Activated T-helper 2 cell treated with anti-CD3 and anti-CD28 coated beads, Interferon-gamma antibody, Interleukin-2, Interleukin-4, amounts not matched to agents 10 μg/mL and 5 μg/mL and 100 μg/mL, durations not matched to agents 14 hours and 24 hours and 36 hours (primary cell): ENCODE measurements around the gene ARHGDIG. TPM values are rescaled to one million over a fixed set of nuclear protein-coding genes. Genes with fewer than 3 reads are reported as not detected.

ENCODE experiments used
- DNase-seq: peaks from one replicate; pipeline ENCODE4 v3.0.0; 2021; ENCODE audit warnings: low spot score
- H3K27ac Mint-ChIP-seq: one replicate; pipeline ENCODE4 v1.8.0; 2021; ENCODE audit warnings: mixed read lengths
- H3K27me3 Mint-ChIP-seq: one replicate; pipeline ENCODE4 v1.8.0; 2021; ENCODE audit warnings: low read depth, mixed read lengths
- H3K36me3 Mint-ChIP-seq: one replicate; pipeline ENCODE4 v1.8.0; 2021; ENCODE audit warnings: low read depth, mixed read lengths
- H3K4me1 Mint-ChIP-seq: one replicate; pipeline ENCODE4 v1.8.0; 2021; ENCODE audit warnings: low read depth, mixed read lengths
- H3K4me3 Mint-ChIP-seq: one replicate; pipeline ENCODE4 v1.8.0; 2021; ENCODE audit warnings: low read depth, mild to moderate bottlenecking, moderate library complexity, mixed read lengths
- H3K9me3 Mint-ChIP-seq: one replicate; pipeline ENCODE4 v1.8.0; 2021; ENCODE audit warnings: mixed read lengths
- intact Hi-C: fragments of 100-400 bp; cut with micrococcal nuclease; formaldehyde crosslinking; loops from one replicate; pipeline ENCODE4 v1.15.1; 2023
- total RNA-seq: library from RNA; stranded (reverse); gene quantifications from 2 replicates; pipeline ENCODE4 v1.2.3, GENCODE V29; 2022

The ARHGDIG gene
- total RNA-seq, 1 donor from 2014 or later, result 0.82 TPM

DNA sequence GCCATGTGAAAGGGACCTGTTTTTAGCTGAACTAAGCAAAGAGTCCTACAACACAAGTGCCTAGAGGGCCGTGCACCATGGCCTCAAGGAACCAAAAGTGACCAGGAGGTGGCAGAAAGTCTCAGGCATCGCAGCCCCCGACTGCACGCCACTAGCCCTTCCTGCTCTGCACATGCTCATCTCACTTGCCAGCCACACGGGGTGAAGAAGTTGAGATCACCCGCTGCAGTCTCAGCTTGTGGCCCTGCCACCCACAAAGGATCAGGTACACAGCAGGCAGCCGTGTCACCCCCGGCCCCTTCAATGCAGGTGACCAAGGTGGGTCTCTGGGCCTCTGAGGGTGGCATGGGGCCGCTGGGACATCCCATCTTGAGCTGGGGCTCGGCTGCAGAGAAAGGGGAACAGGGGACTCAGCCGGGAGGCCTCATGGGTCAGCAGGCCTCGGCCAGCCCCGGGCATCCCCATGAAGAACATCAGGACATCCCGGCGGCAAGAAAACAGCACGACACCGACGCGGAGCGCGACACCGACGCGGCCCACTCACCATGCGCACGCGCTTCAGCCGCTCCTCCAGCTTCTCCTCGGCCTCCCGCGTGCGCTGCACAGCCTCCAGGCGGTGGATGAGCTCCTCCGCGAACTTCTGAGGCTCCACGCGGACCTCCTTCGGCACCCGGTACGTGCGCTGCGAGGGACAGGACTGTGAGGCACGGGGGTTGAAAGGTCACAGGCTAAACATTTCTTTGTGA lies 23.5 kb downstream of the ARHGDIG start:
- no peak for DNase-seq
- Mint-ChIP-seq H3K4me1 (no peaks in the 10 kb centered on the region), H3K4me3 (no peak overlapping the region), H3K9me3 (no peaks in the 10 kb centered on the region), H3K36me3 (peaks cover 16% of the 10 kb centered on the region), H3K27me3 (no peaks in the 10 kb centered on the region), H3K27ac (no peak overlapping the region)
- intact Hi-C loops, result no loop called here

- Mint-ChIP-seq H3K27me3 (no peaks in the 10 kb centered on the region), H3K36me3 (peaks cover 23% of the 10 kb centered on the region), H3K27ac (no peak overlapping the region), H3K9me3 (no peaks in the 10 kb centered on the region), H3K4me1 (peaks cover 3% of the 10 kb centered on the region), H3K4me3 (no peak overlapping the region)
- no peak for DNase-seq
- intact Hi-C loops, result no loop called here
Measured at GRCh38 chr16:305916-306626, 25.7 kb downstream of the ARHGDIG start.

DNA sequence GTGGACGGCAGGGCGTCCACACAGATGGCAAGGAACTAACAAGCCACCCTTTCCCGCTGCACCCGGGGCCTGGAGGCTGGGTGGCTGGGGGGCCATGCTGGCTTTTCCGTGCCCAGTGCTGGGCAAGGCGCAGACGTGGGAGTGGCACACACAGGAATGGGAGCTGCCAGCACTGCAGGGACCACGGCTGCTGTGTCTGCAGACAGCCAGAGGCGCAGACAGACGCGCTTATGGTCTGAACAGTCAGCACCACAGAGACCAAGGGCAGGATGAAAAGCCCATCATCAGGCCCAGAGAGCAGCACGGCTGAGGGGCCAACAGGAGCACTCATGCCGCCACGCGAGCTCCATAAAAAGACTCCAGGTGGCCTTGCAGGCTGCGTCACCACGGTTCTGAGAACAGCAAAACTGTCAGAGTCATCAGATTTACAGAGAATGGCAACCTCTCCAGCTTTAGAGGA lies 26.6 kb downstream of the ARHGDIG start:
- no peak overlapping the region for H3K4me3 Mint-ChIP-seq
- H3K27ac Mint-ChIP-seq, result no peak overlapping the region
- no peaks in the 10 kb centered on the region for H3K27me3 Mint-ChIP-seq
- no peaks in the 10 kb centered on the region for H3K9me3 Mint-ChIP-seq
- intact Hi-C loops, result no loop called here
- H3K36me3 Mint-ChIP-seq, result peaks cover 23% of the 10 kb centered on the region
- peaks cover 3% of the 10 kb centered on the region for H3K4me1 Mint-ChIP-seq
- DNase-seq, result no peak

DNA sequence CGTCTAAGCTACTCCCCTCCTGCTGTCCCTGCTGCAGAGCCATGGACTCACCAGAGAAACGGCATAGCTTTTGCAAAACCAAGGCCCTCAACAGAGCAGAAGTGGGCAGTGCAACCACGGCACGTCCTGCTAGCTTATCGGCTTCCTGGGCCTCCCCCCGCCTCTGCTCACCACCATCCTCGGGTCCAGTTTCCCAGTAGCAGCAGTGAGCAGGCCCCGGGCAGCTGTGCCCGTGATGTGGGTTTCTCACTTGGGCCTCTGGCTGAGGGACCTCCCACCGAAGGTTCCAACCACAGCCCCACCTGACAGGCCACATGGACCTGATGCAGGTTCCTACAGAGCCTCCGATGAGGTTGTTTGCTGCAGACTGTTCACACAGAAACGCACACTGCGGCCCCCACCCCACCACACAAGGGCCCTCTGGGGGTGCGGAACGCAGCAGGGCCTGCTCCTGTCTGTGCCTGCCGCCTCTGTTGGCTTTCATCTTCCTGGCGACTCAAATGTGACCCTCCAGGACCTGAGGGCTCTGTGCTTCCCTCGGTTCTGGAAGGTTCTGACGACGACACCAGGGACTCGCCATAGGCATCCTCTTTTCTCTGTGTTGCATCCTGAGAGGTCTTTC lies 27.4 kb downstream of the ARHGDIG start:
- H3K27me3 Mint-ChIP-seq, result no peaks in the 10 kb centered on the region
- no peak for DNase-seq
- intact Hi-C loops, result no loop called here

GRCh38 chr16:309476-309875 lies 29.1 kb downstream of the ARHGDIG start:
- Mint-ChIP-seq H3K9me3 (no peaks in the 10 kb centered on the region), H3K36me3 (peaks cover 19% of the 10 kb centered on the region), H3K4me1 (peaks cover 3% of the 10 kb centered on the region), H3K4me3 (no peak overlapping the region), H3K27me3 (no peaks in the 10 kb centered on the region), H3K27ac (no peak overlapping the region)
- DNase-seq, result no peak
- intact Hi-C loops, result no loop called here

More for the DNA sequence above, 27.4 kb downstream of the ARHGDIG start:
- no peaks in the 10 kb centered on the region for H3K9me3 Mint-ChIP-seq
- H3K36me3 Mint-ChIP-seq, result peaks cover 26% of the 10 kb centered on the region
- H3K4me3 Mint-ChIP-seq, result no peak overlapping the region
- H3K27ac Mint-ChIP-seq, result no peak overlapping the region
- peaks cover 3% of the 10 kb centered on the region for H3K4me1 Mint-ChIP-seq

DNA sequence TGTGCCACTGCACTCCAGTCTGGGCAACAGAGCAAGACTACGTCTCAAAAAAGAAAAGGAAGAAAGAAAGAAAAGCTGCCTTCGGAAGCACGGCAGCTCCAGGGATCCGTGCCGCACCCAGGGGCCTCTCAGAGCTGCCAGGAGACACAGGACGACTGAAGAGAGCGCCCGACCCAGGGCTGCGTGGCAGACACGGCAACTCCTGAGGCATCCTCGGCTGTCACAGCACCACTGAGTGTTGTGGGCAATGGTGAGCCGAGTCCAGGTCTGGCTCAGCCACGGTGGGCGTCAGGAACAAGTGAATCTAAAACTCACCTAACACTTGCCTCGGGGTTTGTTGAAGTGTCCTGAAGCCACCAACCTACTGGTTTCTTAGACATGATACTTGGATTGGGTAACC lies 31.3 kb downstream of the ARHGDIG start:
- intact Hi-C loops, result no loop called here
- Mint-ChIP-seq H3K27me3 (no peaks in the 10 kb centered on the region), H3K27ac (no peak overlapping the region), H3K36me3 (peaks cover 14% of the 10 kb centered on the region), H3K4me3 (no peak overlapping the region), H3K4me1 (peaks cover 8% of the 10 kb centered on the region), H3K9me3 (no peaks in the 10 kb centered on the region)
- no peak for DNase-seq

- intact Hi-C loops, result no loop called here
- Mint-ChIP-seq H3K4me1 (peaks cover 27% of the 10 kb centered on the region), H3K27ac (no peak overlapping the region), H3K4me3 (no peak overlapping the region), H3K9me3 (no peaks in the 10 kb centered on the region), H3K36me3 (peaks cover 27% of the 10 kb centered on the region), H3K27me3 (no peaks in the 10 kb centered on the region)
- DNase-seq, result no peak
Measured at GRCh38 chr16:314351-314750, 34.0 kb downstream of the ARHGDIG start.

GRCh38 chr16:314795-315299 lies 34.5 kb downstream of the ARHGDIG start:
- H3K36me3 Mint-ChIP-seq, result peaks cover 30% of the 10 kb centered on the region
- no peak overlapping the region for H3K4me3 Mint-ChIP-seq
- H3K9me3 Mint-ChIP-seq, result no peaks in the 10 kb centered on the region
- no peak for DNase-seq
- no peak overlapping the region for H3K27ac Mint-ChIP-seq
- intact Hi-C loops, result no loop called here
- no peaks in the 10 kb centered on the region for H3K27me3 Mint-ChIP-seq
- H3K4me1 Mint-ChIP-seq, result peaks cover 29% of the 10 kb centered on the region

DNA sequence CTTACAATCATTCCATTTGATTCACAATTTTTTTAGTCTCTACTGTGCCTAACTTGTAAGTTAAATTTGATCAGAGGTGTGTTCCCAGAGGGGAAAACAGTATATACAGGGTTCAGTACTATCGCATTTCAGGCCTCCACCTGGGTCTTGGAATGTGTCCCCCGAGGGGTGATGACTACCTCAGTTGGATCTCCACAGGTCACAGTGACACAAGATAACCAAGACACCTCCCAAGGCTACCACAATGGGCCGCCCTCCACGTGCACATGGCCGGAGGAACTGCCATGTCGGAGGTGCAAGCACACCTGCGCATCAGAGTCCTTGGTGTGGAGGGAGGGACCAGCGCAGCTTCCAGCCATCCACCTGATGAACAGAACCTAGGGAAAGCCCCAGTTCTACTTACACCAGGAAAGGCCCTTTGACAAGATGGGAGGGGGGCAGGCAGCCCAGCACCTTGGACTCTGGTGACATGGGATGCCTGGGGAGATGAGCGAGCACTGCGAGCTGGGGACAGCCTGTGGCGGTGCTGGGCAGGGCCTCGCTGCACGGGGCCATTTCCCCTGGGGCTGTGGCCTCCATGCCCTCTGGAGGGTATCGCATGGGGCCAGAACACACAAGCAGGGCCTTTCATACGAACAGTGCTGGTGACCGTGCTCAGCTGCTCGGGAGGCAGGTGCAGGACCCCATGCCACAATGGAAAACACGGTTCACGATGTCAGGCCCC lies 36.5 kb downstream of the ARHGDIG start:
- Mint-ChIP-seq H3K27me3 (no peaks in the 10 kb centered on the region), H3K27ac (no peak overlapping the region), H3K36me3 (peaks cover 31% of the 10 kb centered on the region), H3K4me1 (peaks cover 34% of the 10 kb centered on the region), H3K4me3 (no peak overlapping the region), H3K9me3 (no peaks in the 10 kb centered on the region)
- no peak for DNase-seq
- intact Hi-C loops, result no loop called here

- intact Hi-C loops, result no loop called here
- no peak overlapping the region for H3K4me3 Mint-ChIP-seq
- H3K9me3 Mint-ChIP-seq, result no peaks in the 10 kb centered on the region
- no peaks in the 10 kb centered on the region for H3K27me3 Mint-ChIP-seq
- no peak for DNase-seq
- peaks cover 26% of the 10 kb centered on the region for H3K36me3 Mint-ChIP-seq
- H3K4me1 Mint-ChIP-seq, result peaks cover 34% of the 10 kb centered on the region
- no peak overlapping the region for H3K27ac Mint-ChIP-seq
Measured at GRCh38 chr16:317583-317982, 37.2 kb downstream of the ARHGDIG start.

GRCh38 chr16:318628-319027 lies 38.2 kb downstream of the ARHGDIG start:
- Mint-ChIP-seq H3K9me3 (no peaks in the 10 kb centered on the region), H3K27me3 (no peaks in the 10 kb centered on the region), H3K36me3 (peaks cover 23% of the 10 kb centered on the region), H3K27ac (no peak overlapping the region), H3K4me1 (peaks cover 34% of the 10 kb centered on the region), H3K4me3 (no peak overlapping the region)
- intact Hi-C loops, result no loop called here
- no peak for DNase-seq

DNA sequence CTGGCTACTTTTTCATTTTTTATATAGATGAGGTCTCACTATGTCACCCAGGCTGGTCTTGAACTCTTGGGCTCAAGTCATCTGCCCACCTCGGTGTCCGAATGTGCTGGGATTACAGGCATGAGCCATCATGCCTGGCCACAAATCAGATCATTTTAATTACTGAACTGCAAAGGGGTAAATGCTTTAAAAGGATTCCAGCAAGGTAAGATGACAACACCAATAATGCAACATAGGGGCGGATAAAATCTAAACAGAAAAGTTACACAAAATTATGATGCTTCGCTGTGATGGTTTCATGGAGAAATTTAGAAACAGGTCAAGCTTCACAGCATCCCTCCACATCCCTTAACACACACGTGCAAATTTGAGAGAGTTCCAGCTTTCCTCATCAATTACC lies 39.8 kb downstream of the ARHGDIG start:
- no peak for DNase-seq
- Mint-ChIP-seq H3K27me3 (no peaks in the 10 kb centered on the region), H3K4me1 (peaks cover 44% of the 10 kb centered on the region), H3K9me3 (no peaks in the 10 kb centered on the region), H3K4me3 (no peak overlapping the region), H3K27ac (peak overlapping the region; percentile 21), H3K36me3 (peaks cover 23% of the 10 kb centered on the region)
- intact Hi-C loops, result no loop called here
